HG03095 (cell line): ENCODE results near the gene HMX1.

Source experiments
- ATAC-seq: cut with Tn5 transposase; IDR thresholded peaks from one replicate; pipeline ENCODE4 v1.9.1; 2021; ENCODE audit warnings: moderate library complexity; ENCODE audit not compliant: unreplicated experiment

HMX1 gene

DNA sequence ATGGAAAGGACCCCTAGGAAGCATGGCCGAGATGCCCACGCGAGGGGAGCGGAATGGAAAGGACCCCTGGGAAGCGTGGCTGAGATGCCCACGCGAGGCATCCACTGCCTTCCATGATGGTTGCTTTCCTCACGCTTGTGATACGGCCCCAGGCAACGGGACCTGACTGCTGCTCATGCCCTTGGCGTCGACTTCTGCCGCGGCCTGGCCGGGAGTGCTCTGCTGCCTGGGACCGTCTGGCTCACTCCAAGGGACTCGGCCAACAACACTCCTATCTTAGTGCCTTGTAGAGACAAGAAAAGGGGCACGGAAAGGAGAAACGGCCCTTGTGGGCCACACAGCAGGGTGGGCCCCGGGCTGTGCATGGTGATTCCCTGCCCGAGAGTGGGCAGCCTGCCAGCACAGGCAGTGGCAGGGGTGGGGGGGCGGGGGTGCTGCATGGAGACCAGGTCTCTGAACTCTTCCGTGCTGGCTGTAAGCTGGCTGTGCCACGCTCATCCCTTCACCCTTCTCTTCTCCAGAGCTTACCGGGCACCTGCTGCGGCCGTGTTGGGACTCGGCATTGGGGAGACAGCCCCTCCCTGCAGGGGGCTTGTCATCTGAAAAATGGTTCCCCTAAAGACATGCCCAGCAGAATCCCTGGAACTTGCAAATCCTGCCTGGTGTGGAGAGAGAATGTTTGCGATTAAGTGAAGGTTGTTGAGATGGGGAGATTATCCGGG lies 38.6 kb upstream of the HMX1 start:
- no peak for ATAC-seq

DNA sequence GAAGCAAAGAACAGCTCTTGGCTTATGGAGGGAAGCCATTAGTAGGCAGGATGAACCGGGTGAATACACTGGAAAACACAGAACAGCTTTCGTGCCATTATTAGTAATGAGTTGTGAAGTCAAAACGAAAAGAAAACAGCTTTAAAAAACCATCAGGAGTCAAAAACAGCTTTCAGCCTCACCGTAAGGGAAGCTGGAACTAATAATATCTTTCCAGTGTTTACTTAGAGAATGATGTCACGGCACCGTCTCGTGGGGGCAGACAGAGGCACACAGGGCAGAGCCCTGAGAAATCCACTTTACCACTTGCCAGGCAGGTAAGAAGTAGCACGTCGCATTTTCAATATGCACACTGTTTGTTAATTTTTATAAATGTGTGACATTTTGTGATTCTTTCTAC lies 37.9 kb upstream of the HMX1 start:
- no peak for ATAC-seq

DNA sequence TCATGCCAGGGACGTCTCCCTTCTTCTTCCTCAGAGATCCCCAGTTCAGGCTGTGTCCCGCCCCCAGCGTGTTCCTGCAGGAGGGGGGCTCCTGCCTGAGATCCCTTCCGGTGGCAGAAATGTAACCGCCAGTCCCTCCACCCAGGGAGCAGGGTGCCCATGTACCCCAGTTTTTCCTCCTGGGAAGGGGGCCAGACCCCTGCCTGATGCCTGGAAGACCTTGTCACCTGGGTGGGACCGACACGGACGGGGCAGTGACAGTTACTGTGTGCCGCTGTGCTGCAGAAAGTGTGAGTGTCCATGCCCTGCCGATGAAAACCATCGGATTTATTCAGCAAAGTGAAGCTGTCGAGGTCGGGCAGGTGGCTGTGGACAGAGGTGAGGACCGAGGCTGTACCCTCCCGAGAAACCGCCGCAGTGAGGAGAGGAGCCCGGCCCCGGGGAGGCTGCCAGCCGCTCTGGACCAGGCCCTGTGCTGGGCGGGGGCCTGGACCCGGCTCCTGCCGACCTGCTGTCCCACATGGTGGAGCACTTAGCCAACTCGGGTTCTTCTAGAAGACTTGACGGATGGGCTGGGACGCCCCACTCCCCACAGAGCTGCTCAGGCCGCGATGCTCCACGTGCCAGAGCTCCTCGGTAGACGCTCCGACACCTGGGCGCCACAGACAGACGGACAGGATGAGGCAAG lies 36.7 kb upstream of the HMX1 start:
- ATAC-seq: no peak

DNA sequence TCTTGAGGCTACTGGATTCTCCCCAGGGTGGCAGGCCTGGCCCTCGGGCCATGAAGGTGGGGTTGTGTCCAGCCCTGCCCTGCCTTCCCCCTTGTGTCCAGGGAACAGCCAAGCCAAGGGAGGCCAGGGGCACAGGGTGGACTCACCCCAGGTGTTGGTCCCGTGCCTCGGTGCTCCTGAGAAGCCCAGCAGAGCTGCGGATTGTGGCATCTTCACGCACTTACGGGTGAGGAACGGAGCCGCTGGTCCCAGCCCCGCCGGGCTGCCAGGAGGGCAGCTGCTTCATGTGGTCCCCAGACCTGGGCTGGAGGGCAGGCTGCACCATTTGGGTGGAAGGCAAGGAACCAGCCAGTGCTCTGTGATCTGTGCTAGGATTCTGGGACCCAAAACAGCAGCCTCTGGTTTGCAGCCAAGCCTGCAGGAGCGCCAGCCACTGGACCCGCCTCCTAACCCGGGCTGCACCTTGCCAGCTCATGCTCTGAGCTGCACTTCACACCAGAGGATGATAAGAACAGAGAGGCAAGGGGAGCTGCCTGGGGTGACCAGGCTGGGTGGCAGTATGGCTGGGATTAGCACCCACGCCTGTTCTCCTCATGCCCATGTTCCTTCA lies 36.1 kb upstream of the HMX1 start:
- ATAC-seq: no peak

DNA sequence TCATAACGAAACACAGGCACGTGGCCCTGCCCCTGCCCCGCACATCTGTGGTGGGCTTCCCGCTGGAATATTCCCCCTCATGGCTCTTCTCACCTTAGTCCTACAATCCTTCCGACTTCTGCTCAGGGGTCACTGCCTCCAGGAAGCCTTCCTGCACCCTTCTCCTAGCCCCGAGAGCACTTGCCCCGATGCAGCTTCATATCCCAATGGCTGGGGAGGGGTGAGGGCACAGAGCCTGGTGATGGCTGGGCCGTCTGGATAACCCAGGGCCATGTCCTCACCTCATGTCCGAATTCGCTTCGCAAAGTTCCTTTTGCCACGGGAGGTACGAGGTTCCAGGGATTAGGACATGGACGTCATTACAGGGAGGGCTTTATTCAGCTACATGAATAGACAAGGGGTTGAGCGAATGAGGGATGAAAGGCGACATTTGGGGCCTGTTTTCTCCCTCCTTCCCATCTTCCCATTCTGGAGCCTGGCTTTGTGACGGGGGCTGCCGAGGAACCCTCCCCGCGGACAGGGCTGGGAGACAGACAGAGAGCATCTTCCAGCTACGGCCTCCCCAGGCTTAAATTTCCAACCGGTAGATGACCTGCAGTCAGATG lies 35.5 kb upstream of the HMX1 start:
- no peak for ATAC-seq

DNA sequence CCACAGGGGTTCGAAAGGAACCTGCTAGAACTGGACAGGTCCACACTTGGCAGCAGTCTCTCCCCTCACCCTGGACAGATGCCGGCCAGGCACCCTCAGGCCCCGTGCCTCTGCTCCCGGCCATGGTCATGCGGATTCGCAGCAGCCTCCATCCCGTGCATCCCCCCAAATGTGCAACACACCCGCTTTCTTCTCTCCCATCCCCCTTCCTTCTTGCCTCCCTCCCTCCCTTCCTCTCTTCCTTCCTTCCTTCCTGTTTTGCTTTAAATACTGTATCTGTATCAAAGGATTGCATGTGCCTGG lies 35.0 kb upstream of the HMX1 start:
- ATAC-seq: no peak

DNA sequence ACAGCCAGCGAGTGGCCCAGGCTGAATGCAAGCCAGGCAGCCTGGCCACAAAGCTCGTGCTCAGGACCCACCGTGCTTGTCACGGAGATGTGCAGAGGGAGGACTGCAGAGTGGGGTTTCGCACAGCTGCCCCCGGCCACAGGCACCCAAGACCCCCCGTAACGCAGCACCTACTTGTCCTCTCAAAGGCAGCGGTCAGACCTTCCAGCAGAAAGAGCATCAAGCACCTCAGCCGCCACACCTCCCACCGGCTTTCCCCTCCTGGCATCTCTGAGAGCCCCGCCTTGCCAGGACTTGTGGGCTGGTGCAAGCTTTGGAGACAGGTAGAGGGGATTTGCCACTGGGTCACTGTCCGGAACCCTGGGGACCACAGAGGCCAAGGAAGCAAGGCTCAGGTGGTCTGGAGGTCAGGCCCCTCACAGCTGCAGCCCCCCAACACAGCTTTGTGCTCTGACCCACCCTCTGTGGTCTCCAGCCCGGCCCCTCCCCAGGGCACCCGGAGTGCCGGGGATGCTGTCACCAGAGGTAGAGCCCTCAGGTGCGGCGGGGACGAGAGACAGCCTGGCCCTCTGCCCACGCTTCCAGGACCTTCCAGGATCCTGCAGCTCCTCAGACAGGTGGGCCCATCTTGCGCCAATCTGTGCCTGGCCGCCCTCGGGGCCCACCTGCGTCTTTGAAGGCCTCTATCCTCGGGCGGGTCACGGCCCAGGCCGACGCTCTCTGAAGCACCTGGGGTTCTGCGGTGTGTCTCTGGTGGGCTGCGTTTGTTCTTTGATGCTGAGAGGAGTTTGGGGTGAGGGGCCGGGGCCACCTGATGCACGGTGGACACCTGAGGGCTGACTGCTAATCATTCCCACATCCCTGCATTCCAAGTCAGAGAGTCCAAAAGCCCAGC lies 34.4 kb upstream of the HMX1 start:
- no peak for ATAC-seq

DNA sequence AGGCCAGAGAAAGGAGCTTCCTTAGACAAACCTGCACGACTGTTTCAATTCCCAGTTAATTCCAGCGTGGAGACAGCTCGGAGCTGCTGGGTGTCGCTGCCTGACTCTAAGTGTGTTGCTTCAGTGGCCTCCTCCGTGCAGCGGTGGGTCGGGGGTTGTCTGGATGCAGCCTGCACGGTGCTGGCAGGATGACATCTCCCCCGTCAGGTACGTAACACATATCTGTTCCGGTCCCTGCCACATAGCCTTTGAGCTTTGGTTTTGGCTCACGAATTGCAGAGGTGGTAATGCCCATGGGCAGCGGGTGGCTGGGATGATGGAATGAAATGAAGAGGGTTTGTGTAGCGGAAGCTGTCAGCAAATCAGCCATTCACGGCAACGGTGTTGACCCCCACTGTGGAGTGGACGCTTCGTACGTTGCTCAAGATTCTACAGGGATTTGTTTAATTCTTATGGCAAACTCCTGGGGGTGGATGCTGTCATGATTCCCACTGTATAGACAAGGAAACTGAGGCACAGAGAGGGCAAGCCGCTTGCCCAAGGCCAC lies 33.7 kb upstream of the HMX1 start:
- no peak for ATAC-seq

DNA sequence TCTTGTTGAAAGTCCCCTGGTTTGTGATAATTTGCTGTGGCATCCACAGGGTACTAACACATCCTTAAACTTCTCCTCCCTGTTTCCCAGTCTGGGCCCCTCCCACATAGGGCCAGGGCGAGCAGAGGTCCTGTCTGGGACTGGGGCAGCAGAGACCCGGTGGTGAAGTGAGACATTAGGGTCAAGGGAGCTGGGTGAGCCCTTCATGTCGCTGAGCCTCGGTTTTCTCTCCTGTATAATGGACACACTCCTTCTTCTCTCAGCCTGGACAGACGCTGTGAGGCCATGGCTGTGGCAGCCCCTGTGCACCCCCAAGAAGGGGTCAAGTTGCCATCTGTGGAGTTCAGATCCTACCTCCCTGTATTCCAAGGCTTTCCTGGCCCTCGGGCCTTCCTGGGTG lies 33.0 kb upstream of the HMX1 start:
- no peak for ATAC-seq

DNA sequence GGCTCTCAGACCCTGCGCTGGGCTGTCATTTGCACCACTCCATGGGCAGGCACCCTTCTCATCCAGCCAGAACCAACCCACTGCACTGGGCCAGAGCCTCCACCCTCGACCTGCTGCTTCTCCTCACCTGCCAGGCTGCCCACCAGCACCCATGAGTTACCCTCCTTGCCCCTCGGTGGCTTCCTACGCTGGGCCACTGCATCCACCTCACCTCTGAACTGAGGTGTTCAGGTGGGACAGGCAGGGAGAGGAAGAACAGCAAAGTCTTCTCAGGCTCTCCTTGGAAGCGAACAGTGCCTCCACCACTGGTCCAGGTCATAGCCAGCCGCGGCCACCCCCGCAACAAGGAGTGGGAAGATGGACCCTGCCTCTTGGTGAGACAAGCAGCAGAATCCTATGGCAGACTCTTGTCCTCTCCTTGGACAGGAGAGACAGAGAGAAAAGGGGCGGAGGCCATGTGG lies 32.4 kb upstream of the HMX1 start:
- no peak for ATAC-seq

DNA sequence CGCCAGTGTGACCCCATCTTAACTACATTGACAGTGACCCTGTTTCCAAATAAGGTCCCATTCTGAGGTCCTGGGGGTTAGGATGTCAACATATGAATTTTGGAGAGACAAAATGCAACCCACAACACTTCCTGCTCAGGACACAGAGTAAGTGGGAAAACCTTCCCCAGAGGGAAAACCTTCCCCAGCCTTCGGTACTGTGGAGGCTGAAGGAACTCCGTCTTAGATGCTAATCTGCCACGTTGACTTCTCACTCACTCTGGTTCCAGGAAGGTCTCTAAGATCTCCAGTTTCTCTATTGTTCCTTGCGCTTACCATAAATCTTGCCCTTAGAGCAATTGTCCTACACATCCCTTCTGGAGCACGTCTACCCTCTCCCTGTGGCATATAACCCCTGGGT lies 29.7 kb upstream of the HMX1 start:
- no peak for ATAC-seq

DNA sequence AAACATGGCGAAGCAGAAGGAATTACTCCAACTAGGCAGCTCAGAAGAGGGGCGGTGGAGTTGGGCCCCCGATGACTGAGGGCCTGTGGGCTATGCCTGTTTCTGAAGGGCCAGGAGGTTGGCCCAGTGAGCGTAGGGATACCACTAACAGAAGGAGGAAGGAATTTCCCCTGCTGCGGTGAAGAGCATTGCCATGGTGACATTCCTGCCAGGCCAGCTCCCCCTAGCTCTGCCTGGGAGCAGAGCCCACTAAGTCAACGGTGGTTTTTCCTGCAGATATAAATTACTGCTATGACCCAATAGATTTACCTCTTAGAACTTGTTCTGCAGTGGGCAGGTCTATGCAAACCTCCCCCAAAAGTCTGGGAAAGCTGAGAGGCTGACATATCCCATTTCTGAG lies 28.9 kb upstream of the HMX1 start:
- ATAC-seq: no peak

DNA sequence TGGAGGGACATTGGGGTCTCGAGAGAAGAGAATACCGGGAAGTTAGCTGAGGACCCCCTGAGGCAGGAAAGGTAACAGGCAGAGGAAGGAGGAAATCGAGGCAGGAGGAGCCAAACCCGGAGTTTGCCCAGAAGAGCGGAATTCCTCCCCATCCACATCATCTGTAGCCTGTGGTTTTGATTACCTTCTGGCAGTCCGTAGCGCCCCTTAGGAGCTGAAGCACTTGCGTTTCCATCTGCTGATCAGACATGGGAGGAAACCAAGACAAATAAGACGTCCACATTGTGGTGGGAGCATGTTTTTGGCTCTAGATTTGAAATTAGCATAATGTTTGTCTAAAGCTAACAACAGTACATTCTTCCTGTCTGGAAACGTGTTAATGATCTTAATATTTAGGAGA lies 26.8 kb upstream of the HMX1 start:
- ATAC-seq: no peak

DNA sequence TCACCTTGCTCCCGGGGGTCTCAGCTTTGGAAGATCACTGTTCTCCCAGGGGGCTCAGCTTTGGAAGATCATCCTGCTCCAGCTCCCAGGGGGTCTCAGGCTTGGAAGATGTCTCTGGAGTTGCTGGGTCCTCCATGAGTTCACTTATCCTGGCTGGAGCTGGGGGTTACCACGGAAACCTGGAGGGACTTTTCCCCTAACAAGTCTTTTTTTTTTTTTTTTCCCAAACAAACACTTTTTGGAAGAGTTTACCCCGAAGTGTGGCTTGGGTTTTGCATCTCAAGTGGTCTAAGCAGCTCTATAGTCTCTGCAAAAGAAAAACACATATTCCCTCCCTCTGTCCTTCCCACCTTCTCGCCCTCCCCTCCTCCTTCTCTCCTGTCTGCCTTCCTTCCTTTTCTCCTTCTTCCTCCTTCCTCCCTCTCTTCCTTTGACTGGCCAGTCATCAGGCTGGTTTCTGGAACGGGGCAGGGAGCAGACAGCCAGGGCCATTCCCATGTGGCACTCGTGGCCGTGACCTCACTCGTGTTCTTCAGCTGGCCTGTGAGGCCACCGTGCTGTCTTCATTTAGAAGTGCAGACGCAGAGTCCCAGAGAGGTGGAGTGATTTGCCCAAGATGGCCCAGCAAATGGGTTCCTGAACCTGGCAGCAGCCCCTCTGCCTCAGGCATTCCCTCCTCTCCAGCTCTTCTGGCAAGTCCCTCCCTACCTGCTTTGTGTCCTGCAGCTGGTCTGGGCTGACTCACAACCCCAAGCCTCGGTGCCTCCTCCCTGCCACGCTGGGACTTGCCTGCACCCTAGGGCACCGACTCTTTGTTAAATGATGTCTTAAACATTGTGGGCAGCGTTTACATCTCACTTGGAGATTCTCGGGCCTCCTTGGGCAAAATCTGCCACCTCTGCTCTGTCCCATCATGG lies 25.9 kb upstream of the HMX1 start:
- no peak for ATAC-seq

DNA sequence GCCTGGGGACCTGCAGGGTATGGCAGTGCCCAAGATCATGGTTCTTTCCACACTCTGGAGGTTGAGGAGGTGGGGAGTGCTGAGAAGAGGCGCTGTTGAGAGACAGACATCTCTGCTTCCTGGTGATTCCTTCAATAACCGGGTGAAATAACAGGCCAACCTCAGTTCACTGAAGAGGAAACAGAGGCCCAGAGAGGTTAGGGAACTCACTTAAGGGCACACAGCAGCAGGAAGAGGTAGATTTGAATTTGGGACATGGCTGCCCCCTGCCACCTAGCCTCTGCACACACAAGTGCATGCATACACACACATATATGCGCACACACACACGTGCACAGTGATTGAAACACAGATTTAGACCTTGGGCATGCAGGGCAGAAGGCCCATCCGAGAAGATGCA lies 24.9 kb upstream of the HMX1 start:
- no peak for ATAC-seq

DNA sequence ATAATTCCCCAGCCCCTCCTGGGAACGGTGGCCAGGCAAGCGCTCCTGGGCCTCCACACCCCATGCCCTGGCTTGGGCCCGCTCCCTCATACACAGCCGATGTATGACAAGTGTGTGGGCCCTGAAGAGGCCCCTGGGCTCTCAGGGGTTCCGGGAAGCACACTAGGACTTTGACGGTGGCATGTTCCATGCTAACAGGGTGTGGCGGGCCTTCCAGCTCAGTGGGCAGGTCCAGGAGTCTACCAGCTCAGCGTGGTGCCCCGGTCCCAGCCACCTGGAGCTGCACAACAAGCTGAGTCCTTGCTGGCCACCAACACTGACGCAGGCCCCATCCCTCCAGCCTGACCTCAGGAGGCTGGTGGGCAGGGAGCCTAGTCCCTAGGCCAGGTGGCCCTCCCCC lies 24.4 kb upstream of the HMX1 start:
- ATAC-seq: no peak

DNA sequence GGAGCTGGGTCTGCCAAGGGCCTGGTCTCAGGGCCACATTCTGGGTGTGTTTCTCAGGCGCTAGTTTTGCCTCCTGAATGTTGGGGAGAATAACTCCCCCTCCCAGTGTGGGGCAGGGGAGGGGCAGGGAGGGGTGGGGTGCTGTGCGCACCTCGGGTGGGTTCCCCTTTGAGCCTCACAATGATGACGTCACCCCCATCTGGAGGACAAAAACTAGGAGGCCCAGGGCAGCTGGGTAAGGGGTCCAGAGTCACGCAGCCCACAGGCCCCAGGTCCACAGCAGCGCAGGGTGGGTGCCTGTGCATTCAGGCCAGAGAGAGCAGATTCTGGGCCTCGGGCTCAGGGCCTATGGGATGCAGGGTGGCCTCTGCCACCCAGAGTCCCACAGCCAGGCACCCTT lies 23.7 kb upstream of the HMX1 start:
- no peak for ATAC-seq

DNA sequence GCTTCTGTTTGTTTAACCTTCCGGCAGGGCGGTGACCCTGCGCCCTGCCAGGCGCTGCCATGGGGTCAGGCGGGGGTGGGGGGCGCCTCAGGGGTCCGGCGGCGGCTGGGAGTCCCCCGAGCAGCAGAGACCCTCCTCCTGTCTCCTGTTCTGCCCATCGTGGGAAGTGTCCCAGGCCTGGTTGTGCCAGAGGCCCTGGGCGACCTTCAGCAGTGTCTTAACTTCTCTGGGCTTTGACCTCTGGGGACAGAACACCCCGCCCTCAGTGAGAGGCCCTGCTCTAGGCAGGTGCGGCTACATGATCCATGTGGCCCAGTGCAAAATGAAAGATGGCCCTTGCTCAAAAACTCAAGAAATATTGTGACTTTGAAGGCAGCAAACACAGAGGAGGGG lies 22.8 kb upstream of the HMX1 start:
- ATAC-seq: no peak

DNA sequence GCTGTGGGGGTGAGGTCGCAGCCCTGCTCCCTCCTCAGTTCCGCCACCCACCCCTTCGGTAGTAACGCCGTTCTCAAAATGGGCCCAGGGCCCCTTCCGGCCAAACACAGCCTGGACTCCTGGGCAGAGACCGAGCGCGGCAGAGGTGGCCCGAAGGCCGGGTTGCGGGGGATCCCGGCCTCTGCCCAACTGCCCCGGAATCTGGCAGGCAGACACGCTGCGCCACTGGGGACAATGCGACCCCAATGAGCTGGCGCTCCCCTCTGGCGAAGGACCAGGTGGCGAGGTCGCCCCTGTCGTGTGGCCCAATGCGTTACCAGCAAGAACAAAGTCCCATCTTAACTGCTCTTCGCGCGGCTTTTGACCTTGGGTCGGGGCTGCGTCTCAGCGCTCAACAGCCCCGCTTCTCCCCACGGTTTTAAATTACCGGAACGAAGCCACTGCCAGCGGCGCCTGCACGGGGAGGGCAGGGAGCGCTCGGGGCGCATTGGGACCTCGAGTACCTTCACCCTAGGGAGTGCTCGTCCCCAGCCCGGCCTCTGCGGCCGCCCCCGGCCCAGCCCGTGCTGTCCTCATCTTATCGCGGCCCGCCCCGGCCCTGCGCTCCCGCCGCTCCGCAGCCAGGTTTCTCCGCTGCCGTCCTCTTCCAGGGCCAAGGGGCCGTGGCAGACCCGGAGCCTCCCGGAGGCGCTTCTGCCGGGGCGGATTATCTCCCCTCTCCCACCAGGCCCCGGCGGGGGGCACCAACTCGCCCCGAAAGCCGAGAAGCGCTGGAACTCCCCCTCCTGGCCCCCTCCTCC lies 22.2 kb upstream of the HMX1 start:
- ATAC-seq: no peak
